GM19043 (cell line): ENCODE results near the gene EFNA3.

Experiments
- ATAC-seq: cut with Tn5 transposase; IDR thresholded peaks from one replicate; pipeline ENCODE4 v1.9.1; 2021; ENCODE audit warnings: low read depth; ENCODE audit not compliant: unreplicated experiment

The EFNA3 gene

GRCh38 chr1:155128755-155129473 lies 50.3 kb downstream of the EFNA3 start:
- ATAC-seq = no peak

- no peak for ATAC-seq
Observed at GRCh38 chr1:155130272-155131006, 51.8 kb downstream of the EFNA3 start.

GRCh38 chr1:155131285-155131684 lies 52.6 kb downstream of the EFNA3 start:
- ATAC-seq = no peak

GRCh38 chr1:155131856-155132255 lies 53.2 kb downstream of the EFNA3 start:
- ATAC-seq = no peak

- ATAC-seq = no peak
Observed at GRCh38 chr1:155133799-155134281, 55.2 kb downstream of the EFNA3 start.

- no peak for ATAC-seq
Observed at GRCh38 chr1:155134322-155134721, 55.7 kb downstream of the EFNA3 start.

GRCh38 chr1:155134880-155135414 lies 56.3 kb downstream of the EFNA3 start:
- ATAC-seq = no peak

GRCh38 chr1:155135415-155136028 lies 56.9 kb downstream of the EFNA3 start, which contains the start of gene SLC50A1:
TSS of gene SLC50A1 (plus strand) at chr1:155135852. CDS start at chr1:155135912, 60 bp downstream.
- ATAC-seq = peak; percentile 73

- ATAC-seq = no peak
Observed at GRCh38 chr1:155136748-155137147, 58.1 kb downstream of the EFNA3 start.
